WTC11 (cell line): ENCODE measurements around the gene SI. TPM values are rescaled to one million over a fixed set of nuclear protein-coding genes. Genes with fewer than 3 reads are reported as not detected.

Experiments used
- ATAC-seq: fragments of 200-7000 bp; cut with Tn5 transposase; 2 replicates; pipeline ENCODE4 v1.10.0; 2021; ENCODE audit warnings: mild to moderate bottlenecking, moderate library complexity
- CTCF ChIA-PET: fragments of 300-600 bp; sonication (Branson Sonifier 250); formaldehyde crosslinking; loops from one replicate; lab custom pipeline; 2021; ENCODE audit warnings: antibody characterized with exemption; lab: Charles Lee
- POLR2A ChIA-PET: fragments of 350-600 bp; sonication (Branson Sonifier 250); formaldehyde crosslinking; loops from one replicate; lab custom pipeline; 2021; ENCODE audit warnings: antibody characterized with exemption; lab: Charles Lee
- DNase-seq: peaks from one replicate; pipeline ENCODE4 v3.0.0; 2021; ENCODE audit warnings: low spot score
- H3K27ac Mint-ChIP-seq: 2 replicates; pipeline ENCODE4 v1.8.0; 2021; ENCODE audit warnings: mixed read lengths
- H3K27me3 Mint-ChIP-seq: 2 replicates; pipeline ENCODE4 v1.8.0; 2021; ENCODE audit warnings: low read depth, mild to moderate bottlenecking, moderate library complexity, mixed read lengths
- H3K36me3 Mint-ChIP-seq: 2 replicates; pipeline ENCODE4 v1.8.0; 2021; ENCODE audit warnings: mixed read lengths
- H3K4me1 Mint-ChIP-seq: 2 replicates; pipeline ENCODE4 v1.8.0; 2022; ENCODE audit warnings: mixed read lengths
- H3K4me3 Mint-ChIP-seq: 2 replicates; pipeline ENCODE4 v1.8.0; 2021; ENCODE audit warnings: mild to moderate bottlenecking, moderate library complexity, mixed read lengths
- H3K9me3 Mint-ChIP-seq: 2 replicates; pipeline ENCODE4 v1.8.0; 2021; ENCODE audit warnings: mixed read lengths
- AR ChIP-seq: fragments of 250-450 bp; sonication (Bioruptor Pico); IDR thresholded peaks from 2 replicates; pipeline ENCODE4 v1.9.0; 2021; ENCODE audit warnings: mild to moderate bottlenecking
- CDX4 ChIP-seq: fragments of 250-450 bp; sonication (Bioruptor Pico); IDR thresholded peaks from 2 replicates; pipeline ENCODE4 v1.9.0; 2021; ENCODE audit warnings: moderate library complexity, mild to moderate bottlenecking, inconsistent platforms, borderline replicate concordance
- EMX1 ChIP-seq: fragments of 250-450 bp; sonication (Bioruptor Pico); IDR thresholded peaks from 2 replicates; pipeline ENCODE4 v1.8.0; 2021; ENCODE audit warnings: mild to moderate bottlenecking
- FOXJ3 ChIP-seq: sonication (generic); formaldehyde crosslinking; IDR thresholded peaks from 2 replicates; pipeline ENCODE4 v1.9.0; 2021; ENCODE audit warnings: missing genetic modification reagents, mild to moderate bottlenecking, borderline replicate concordance
- FOXK1 ChIP-seq: sonication (generic); formaldehyde crosslinking; IDR thresholded peaks from 2 replicates; pipeline ENCODE4 v1.8.0; 2022; ENCODE audit warnings: mild to moderate bottlenecking, moderate library complexity, missing genetic modification reagents
- FOXP1 ChIP-seq: sonication (generic); formaldehyde crosslinking; IDR thresholded peaks from 2 replicates; pipeline ENCODE4 v1.8.0; 2022; ENCODE audit warnings: missing genetic modification reagents, mild to moderate bottlenecking, moderate library complexity, borderline replicate concordance
- GABPB1 ChIP-seq: sonication (generic); formaldehyde crosslinking; IDR thresholded peaks from 2 replicates; pipeline ENCODE4 v1.8.1; 2023; ENCODE audit warnings: mild to moderate bottlenecking, missing genetic modification reagents
- HMGXB4 ChIP-seq: sonication (generic); formaldehyde crosslinking; IDR thresholded peaks from 2 replicates; pipeline ENCODE4 v1.8.1; 2023; ENCODE audit warnings: mild to moderate bottlenecking, moderate library complexity, missing genetic modification reagents
- KAT7 ChIP-seq: sonication (generic); formaldehyde crosslinking; IDR thresholded peaks from 2 replicates; pipeline ENCODE4 v1.8.1; 2023; ENCODE audit warnings: missing genetic modification reagents, mild to moderate bottlenecking, borderline replicate concordance
- NFATC4 ChIP-seq: fragments of 250-450 bp; sonication (Bioruptor Pico); IDR thresholded peaks from 2 replicates; pipeline ENCODE4 v1.9.0; 2021; ENCODE audit warnings: mild to moderate bottlenecking
- NR1H2 ChIP-seq: sonication (generic); formaldehyde crosslinking; IDR thresholded peaks from 2 replicates; pipeline ENCODE4 v1.9.0; 2021; ENCODE audit warnings: mild to moderate bottlenecking, moderate library complexity, missing genetic modification reagents
- NR2C2 ChIP-seq: sonication (generic); formaldehyde crosslinking; IDR thresholded peaks from 2 replicates; pipeline ENCODE4 v1.8.0; 2022; ENCODE audit warnings: mild to moderate bottlenecking, missing genetic modification reagents
- SMAD4 ChIP-seq: sonication (generic); formaldehyde crosslinking; IDR thresholded peaks from 2 replicates; pipeline ENCODE4 v1.8.0; 2022; ENCODE audit warnings: mild to moderate bottlenecking, missing genetic modification reagents
- SOX15 ChIP-seq: fragments of 250-450 bp; sonication (Bioruptor Pico); IDR thresholded peaks from 2 replicates; pipeline ENCODE4 v1.9.0; 2021; ENCODE audit warnings: mild to moderate bottlenecking
- USF2 ChIP-seq: sonication (generic); formaldehyde crosslinking; IDR thresholded peaks from 2 replicates; pipeline ENCODE4 v1.8.1; 2023; ENCODE audit warnings: mild to moderate bottlenecking, missing genetic modification reagents, moderate library complexity
- ZMAT4 ChIP-seq: fragments of 250-450 bp; sonication (Bioruptor Pico); IDR thresholded peaks from 2 replicates; pipeline ENCODE4 v1.9.0; 2021; ENCODE audit warnings: mild to moderate bottlenecking
- ZNF219 ChIP-seq: sonication (generic); formaldehyde crosslinking; IDR thresholded peaks from 2 replicates; pipeline ENCODE4 v1.8.0; 2023; ENCODE audit warnings: missing genetic modification reagents, mild to moderate bottlenecking, borderline replicate concordance
- ZNF425 ChIP-seq: fragments of 250-450 bp; sonication (Bioruptor Pico); conservative IDR thresholded peaks from 2 replicates; pipeline ENCODE4 v1.9.0; 2021; ENCODE audit warnings: mild to moderate bottlenecking
- total RNA-seq: library from RNA; stranded (reverse); gene quantifications from 3 replicates; pipeline ENCODE4 v1.2.3, GENCODE V29; 2021
- TF ChIP-seq, protein P1 (sequence below): sonication (generic); formaldehyde crosslinking; IDR thresholded peaks from 2 replicates; pipeline ENCODE4 v1.8.0; 2022; ENCODE audit warnings: mild to moderate bottlenecking, missing genetic modification reagents
- TF ChIP-seq, protein P2 (sequence below): sonication (generic); formaldehyde crosslinking; IDR thresholded peaks from 2 replicates; pipeline ENCODE4 v1.8.1; 2022; ENCODE audit warnings: missing genetic modification reagents, borderline replicate concordance
- TF ChIP-seq, protein P3 (sequence below): sonication (generic); formaldehyde crosslinking; IDR thresholded peaks from 2 replicates; pipeline ENCODE4 v1.8.0; 2023; ENCODE audit warnings: missing genetic modification reagents
- TF ChIP-seq, protein P4 (sequence below): sonication (generic); formaldehyde crosslinking; IDR thresholded peaks from 2 replicates; pipeline ENCODE4 v1.8.1; 2022; ENCODE audit warnings: low read depth, missing genetic modification reagents, borderline replicate concordance

SI gene
- total RNA-seq, 1 experiment from 2014 or later, result not detected

DNA sequence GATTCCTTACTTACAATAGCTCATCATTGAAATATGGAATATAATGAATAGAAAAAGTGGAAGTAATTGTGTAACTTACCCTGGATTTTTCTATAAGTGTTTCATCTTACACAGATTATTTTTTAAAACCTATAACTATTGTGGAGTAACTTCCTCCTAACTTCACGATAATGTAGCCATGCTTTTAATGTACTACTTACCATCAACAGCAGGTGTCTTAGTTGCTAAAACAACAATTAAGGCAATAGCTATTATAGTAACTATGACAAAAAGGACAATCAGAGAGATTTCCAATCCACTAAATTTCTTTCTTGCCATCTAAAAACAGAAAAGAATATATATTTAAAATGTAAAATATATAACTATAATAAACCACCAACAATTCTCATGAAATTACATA, 2.6 kb downstream of the SI start (continued):
- TF ChIP-seq FOXK1 (CRISPR knock-in tag) (no peak), ZNF219 (CRISPR knock-in tag) (no peak), NR2C2 (no peak), EMX1 (CRISPR knock-in tag) (no peak), USF2 (no peak)
- TF ChIP-seq, protein P1, sequence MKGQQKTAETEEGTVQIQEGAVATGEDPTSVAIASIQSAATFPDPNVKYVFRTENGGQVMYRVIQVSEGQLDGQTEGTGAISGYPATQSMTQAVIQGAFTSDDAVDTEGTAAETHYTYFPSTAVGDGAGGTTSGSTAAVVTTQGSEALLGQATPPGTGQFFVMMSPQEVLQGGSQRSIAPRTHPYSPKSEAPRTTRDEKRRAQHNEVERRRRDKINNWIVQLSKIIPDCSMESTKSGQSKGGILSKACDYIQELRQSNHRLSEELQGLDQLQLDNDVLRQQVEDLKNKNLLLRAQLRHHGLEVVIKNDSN (CRISPR knock-in tag), result no peak
- TF ChIP-seq, protein P2, sequence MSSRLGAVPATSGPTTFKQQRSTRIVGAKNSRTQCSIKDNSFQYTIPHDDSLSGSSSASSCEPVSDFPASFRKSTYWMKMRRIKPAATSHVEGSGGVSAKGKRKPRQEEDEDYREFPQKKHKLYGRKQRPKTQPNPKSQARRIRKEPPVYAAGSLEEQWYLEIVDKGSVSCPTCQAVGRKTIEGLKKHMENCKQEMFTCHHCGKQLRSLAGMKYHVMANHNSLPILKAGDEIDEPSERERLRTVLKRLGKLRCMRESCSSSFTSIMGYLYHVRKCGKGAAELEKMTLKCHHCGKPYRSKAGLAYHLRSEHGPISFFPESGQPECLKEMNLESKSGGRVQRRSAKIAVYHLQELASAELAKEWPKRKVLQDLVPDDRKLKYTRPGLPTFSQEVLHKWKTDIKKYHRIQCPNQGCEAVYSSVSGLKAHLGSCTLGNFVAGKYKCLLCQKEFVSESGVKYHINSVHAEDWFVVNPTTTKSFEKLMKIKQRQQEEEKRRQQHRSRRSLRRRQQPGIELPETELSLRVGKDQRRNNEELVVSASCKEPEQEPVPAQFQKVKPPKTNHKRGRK (CRISPR knock-in tag), result no peak
- TF ChIP-seq, protein P3, sequence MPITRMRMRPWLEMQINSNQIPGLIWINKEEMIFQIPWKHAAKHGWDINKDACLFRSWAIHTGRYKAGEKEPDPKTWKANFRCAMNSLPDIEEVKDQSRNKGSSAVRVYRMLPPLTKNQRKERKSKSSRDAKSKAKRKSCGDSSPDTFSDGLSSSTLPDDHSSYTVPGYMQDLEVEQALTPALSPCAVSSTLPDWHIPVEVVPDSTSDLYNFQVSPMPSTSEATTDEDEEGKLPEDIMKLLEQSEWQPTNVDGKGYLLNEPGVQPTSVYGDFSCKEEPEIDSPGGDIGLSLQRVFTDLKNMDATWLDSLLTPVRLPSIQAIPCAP (CRISPR knock-in tag), result no peak

GRCh38 chr3:165070682-165071081, 7.6 kb downstream of the SI start:
- no peak for DNase-seq
- TF ChIP-seq NFATC4 (CRISPR knock-in tag) (no peak), ZMAT4 (CRISPR knock-in tag) (no peak), SMAD4 (no peak), USF2 (no peak), KAT7 (CRISPR knock-in tag) (no peak), NR1H2 (CRISPR knock-in tag) (no peak), AR (CRISPR knock-in tag) (no peak), GABPB1 (CRISPR knock-in tag) (no peak), CDX4 (CRISPR knock-in tag) (no peak), HMGXB4 (no peak), SOX15 (no peak), ZNF425 (CRISPR knock-in tag) (no peak), FOXP1 (CRISPR knock-in tag) (no peak), FOXJ3 (CRISPR knock-in tag) (no peak)
- TF ChIP-seq, protein P4, sequence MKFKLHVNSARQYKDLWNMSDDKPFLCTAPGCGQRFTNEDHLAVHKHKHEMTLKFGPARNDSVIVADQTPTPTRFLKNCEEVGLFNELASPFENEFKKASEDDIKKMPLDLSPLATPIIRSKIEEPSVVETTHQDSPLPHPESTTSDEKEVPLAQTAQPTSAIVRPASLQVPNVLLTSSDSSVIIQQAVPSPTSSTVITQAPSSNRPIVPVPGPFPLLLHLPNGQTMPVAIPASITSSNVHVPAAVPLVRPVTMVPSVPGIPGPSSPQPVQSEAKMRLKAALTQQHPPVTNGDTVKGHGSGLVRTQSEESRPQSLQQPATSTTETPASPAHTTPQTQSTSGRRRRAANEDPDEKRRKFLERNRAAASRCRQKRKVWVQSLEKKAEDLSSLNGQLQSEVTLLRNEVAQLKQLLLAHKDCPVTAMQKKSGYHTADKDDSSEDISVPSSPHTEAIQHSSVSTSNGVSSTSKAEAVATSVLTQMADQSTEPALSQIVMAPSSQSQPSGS (CRISPR knock-in tag), result no peak

More at GRCh38 chr3:165070682-165071081, 7.6 kb downstream of the SI start:
- Mint-ChIP-seq H3K4me3 (no peak overlapping the region), H3K9me3 (no peaks in the 10 kb centered on the region), H3K36me3 (no peaks in the 10 kb centered on the region), H3K27me3 (no peaks in the 10 kb centered on the region), H3K27ac (no peak overlapping the region), H3K4me1 (no peaks in the 10 kb centered on the region)
- POLR2A ChIA-PET, result no interaction called here
- peak; percentile 75 for ATAC-seq
- CTCF ChIA-PET, result interaction anchor here (1.0 to 1.7 kb wide), 2 partner anchors 122 to 136 kb away, joined by 3 to 6 read pairs; no protein-coding TSS in a partner anchor
